ELR (cell line): ENCODE results near the gene SCUBE1.
A peak's percentile ranks its signal among the peaks of the same experiment; 100 is the strongest.

Experiments used
- DNase-seq: peaks from one replicate; pipeline ENCODE4 v3.0.0-alpha.2; 2015; ENCODE audit warnings: low read depth

SCUBE1 gene

GRCh38 chr22:43236411-43237166 lies 106.6 kb downstream of the SCUBE1 start:
- DNase-seq: no peak

- no peak for DNase-seq
Observed at GRCh38 chr22:43235445-43236409, 107.4 kb downstream of the SCUBE1 start.

GRCh38 chr22:43234264-43234988 lies 108.7 kb downstream of the SCUBE1 start:
- DNase-seq: no peak

- no peak for DNase-seq
Observed at GRCh38 chr22:43233529-43233928, 109.6 kb downstream of the SCUBE1 start.

- no peak for DNase-seq
Observed at GRCh38 chr22:43232445-43232844, 110.7 kb downstream of the SCUBE1 start.

GRCh38 chr22:43231724-43232034 lies 111.5 kb downstream of the SCUBE1 start:
- no peak for DNase-seq

GRCh38 chr22:43230971-43231723 lies 112.0 kb downstream of the SCUBE1 start:
- DNase-seq: peak; percentile 65

- no peak for DNase-seq
Observed at GRCh38 chr22:43230571-43230970, 112.6 kb downstream of the SCUBE1 start.

GRCh38 chr22:43228863-43229262 lies 114.3 kb downstream of the SCUBE1 start:
- no peak for DNase-seq

- peak; percentile 40 for DNase-seq
Observed at GRCh38 chr22:43228330-43228729, 114.8 kb downstream of the SCUBE1 start.

- no peak for DNase-seq
Observed at GRCh38 chr22:43227239-43227630, 115.9 kb downstream of the SCUBE1 start.

- DNase-seq: peak; percentile 62
Observed at GRCh38 chr22:43226377-43227238, 116.6 kb downstream of the SCUBE1 start.

GRCh38 chr22:43225609-43226008 lies 117.6 kb downstream of the SCUBE1 start:
- DNase-seq: no peak

GRCh38 chr22:43222987-43223386 lies 120.2 kb downstream of the SCUBE1 start:
- no peak for DNase-seq

- DNase-seq: no peak
Observed at GRCh38 chr22:43222262-43222661, 120.9 kb downstream of the SCUBE1 start.

GRCh38 chr22:43220625-43221380 lies 122.4 kb downstream of the SCUBE1 start:
- no peak for DNase-seq

- DNase-seq: no peak
Observed at GRCh38 chr22:43218786-43219185, 124.4 kb downstream of the SCUBE1 start.

- DNase-seq: no peak
Observed at GRCh38 chr22:43217285-43218030, 125.7 kb downstream of the SCUBE1 start.

- no peak for DNase-seq
Observed at GRCh38 chr22:43216738-43217137, 126.4 kb downstream of the SCUBE1 start.
